H54 (cell line): ENCODE data around the gene LAMB3.
A peak's percentile ranks its signal among the peaks of the same experiment; 100 is the strongest.

Source experiments
- DNase-seq: peaks from one replicate; pipeline ENCODE4 v3.0.0; 2011; ENCODE audit warnings: low spot score, mixed read lengths; ENCODE audit not compliant: insufficient read length
- FAIRE-seq: peaks from 3 replicates; lab custom pipeline; 2011; peaks lifted over from hg19 to GRCh38; lab: Jason Lieb, UNC
- POLR2A ChIP-seq: IDR thresholded peaks from 2 replicates; pipeline ENCODE4 v1.6.1; 2011; ENCODE audit warnings: low read depth, mild to moderate bottlenecking, low read length

The LAMB3 gene

DNA sequence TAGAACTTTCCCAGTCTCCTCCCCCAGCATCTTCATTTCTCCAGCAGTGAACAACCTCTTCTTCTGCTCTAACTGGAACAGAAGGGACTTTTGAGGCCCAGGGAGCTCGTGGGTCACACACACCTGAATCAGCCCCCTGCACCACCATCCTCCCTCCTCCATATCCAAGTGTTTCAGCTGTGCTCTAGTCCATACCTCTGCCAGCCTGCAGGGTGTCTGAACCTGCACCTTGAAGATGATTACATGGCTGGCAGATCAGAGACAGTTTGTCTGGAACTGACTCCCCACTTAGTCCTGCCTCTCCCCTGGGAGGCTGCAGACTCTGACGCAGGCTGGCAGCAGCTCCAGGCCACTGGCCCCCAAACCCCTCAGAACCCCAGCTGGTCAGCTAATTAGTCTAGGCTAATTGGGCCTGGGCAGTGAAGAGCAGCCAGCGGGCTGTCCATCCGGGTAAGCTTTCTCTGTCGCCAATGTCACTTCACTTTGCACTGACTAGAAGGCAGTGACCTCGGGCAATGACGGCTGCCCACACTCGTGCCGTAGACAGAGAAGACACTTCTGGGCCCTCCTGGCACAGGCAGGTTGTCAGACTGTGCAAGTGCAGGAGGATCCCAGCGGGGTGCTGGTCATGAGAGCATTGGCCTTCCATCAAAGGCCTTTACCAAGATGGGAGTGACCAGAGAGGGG is 56.5 kb downstream of the LAMB3 start:
- FAIRE-seq = no peak
- no peak for TF ChIP-seq POLR2A
- no peak for DNase-seq

- no peak for TF ChIP-seq POLR2A
- FAIRE-seq (no peak), DNase-seq (no peak)
Observed at GRCh38 chr1:209595028-209595427, 57.2 kb downstream of the LAMB3 start.

DNA sequence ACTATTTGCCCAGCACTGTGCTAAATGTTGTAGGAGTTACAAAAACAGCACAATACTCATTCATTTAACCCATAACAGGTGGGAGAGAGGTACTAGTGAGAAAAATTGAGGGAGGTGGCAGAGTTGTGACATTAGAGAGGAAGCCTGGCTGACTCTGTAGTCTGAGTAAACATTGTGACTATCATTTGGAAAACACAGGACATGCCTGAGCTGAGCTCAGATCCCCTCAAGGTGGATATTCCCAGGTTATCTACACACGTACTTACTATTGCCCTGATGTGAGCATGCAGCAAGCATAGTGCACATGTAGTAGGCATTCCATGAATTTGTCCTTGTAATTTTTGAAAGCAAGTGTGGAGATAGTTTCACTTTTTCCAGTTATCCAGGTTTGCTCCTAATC is 57.8 kb downstream of the LAMB3 start:
- FAIRE-seq = no peak

DNA sequence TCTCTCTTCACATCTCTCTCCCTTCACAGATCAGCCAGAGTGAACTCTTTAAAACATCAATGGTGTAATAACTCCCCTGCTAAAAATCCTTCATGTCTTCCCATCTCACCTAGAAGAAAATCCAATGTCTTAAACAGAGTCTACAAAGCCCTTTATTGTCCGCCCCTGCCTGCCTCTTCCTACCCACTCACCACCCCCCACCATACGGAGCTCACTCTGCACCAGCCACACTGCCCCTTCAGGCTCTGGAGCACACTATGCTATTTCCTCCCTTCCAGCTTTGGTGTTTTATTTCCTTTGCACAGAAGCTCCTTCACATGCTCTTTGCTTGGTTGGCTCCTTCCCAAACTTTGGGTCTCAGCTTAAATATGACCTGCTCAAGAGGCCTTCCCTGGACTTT is 58.5 kb downstream of the LAMB3 start:
- DNase-seq (no peak), FAIRE-seq (no peak)
- TF ChIP-seq POLR2A = no peak

More for the DNA sequence above, 57.8 kb downstream of the LAMB3 start:
- no peak for TF ChIP-seq POLR2A
- DNase-seq = no peak

DNA sequence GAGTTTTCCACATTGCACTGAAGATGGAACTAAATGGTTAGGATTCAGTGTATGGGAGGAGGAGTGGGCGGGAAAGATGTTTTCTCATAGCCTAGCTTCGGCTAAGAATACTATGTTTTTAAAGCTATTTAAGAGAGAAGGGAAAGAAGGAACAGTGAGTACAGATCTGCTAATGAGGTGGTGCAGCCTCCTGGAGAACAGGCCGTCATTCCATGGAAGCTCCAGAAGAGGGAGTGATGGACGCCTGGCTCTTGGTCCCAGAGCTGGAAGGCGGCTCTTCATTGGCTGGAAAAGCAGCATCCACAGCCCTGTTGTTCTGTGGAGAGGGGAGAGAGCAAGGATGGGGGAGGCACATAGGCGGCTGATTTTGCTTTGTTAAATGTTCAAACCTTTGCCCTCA is 61.8 kb downstream of the LAMB3 start:
- no peak for TF ChIP-seq POLR2A
- DNase-seq = no peak
- no peak for FAIRE-seq

DNA sequence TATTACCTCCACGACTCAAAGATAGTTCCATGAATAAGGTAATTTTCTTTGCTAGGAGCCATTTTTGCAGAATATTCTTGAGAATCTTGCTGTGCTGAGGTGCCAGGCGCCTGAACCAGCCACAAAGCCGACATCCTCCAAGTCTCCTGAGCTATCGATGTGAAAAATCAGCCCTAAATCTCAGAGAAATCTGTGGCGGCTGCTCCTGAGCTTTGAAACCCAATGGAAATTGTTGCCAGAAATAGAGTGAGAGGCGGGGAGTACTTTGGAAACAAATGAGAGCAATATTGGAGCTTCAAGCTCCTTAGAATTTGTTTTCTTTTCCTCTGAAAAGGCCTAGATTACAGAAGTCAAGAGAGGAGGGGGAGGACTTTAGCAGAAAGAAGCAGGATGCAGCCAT is 62.4 kb downstream of the LAMB3 start:
- DNase-seq (no peak), FAIRE-seq (no peak)
- no peak for TF ChIP-seq POLR2A

DNA sequence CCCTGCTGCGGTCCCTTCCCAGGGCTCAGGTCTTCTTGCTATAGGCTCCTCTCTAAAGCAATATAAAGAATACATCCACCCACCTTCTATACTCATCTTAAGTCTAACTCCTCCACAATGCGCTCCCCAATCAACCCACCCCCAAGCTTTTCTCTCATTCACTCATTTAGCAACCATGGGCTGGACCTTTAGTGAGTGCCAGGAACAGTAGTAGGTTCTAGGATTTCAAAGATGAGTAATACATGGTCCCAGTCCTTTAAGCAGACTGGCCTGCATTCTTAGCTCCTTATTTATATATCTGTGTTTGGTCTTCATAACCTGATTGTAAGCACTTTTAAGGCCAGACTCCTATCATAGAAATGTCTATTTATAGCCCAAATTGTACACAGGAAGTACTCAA is 62.8 kb downstream of the LAMB3 start:
- no peak for FAIRE-seq
- TF ChIP-seq POLR2A = no peak

GRCh38 chr1:209587789-209588188 is 64.4 kb downstream of the LAMB3 start:
- no peak for TF ChIP-seq POLR2A
- DNase-seq (no peak), FAIRE-seq (no peak)

More for the DNA sequence above, 62.8 kb downstream of the LAMB3 start:
- DNase-seq = no peak

DNA sequence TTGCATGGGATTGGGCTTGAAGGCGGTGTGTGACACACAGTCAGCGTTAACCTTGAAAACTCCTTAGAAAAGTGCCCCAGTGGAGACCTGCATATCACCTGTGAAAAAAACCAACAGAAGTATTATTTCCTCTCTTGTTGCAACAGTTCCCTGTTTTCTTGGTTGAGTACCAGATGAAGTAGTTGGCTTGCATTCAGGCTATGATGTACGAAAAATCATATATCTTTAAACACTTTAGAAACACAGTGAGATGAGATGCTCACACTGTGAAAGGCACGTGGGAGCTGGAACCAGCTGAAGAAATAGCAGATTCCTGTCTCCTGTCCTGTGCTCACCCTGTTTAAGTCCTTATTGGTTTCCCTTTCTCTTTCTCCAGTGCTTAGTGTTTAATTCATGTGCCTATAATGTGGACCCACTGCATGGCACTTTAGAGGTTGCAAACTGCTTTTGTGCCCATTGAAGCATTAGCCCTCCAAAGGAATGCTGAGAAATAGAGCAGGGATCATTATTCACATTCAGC is 65.9 kb downstream of the LAMB3 start:
- FAIRE-seq (no peak), DNase-seq (no peak)
- no peak for TF ChIP-seq POLR2A

DNA sequence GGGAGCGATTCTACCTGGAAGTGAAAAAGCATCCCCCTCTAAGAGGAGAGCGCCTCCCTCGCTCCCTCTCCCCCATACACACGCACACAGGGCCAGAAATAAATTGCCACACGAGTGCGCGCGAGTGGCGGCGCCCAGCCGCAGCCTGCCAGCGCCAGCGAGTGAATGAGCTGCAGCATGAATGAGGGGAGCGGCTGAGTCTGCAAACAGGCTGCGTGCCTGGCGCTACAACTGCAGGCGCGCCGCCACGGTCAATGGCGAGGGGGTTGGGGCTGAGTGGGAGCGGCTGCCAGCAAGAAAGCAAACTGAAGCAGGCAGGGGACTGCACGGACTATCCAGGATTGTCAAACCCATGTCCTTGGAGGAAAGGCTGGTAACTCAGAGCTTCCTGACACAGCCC is 66.6 kb downstream of the LAMB3 start:
- DNase-seq (no peak), FAIRE-seq (no peak)

DNA sequence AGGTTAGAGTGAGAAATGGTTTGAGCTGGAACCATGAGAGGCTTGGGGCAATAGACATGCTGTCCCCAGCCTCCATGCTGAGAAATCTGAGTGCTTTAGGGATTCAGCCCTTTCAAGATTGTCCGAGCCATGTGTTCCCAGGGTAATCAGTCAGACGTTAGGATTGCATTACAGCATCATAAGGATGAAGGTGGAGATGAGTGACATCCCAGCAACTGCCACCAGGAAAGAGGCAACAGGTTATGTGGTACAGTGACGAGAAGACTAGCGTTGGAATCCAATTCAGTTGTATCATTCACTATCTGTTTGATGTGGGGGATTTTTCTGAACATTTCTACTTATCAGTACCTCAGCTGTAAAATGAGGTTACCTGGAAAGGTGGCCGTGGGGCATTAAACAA is 67.0 kb downstream of the LAMB3 start:
- FAIRE-seq (no peak), DNase-seq (no peak)

More for the DNA sequence above, 66.6 kb downstream of the LAMB3 start:
- no peak for TF ChIP-seq POLR2A

DNA sequence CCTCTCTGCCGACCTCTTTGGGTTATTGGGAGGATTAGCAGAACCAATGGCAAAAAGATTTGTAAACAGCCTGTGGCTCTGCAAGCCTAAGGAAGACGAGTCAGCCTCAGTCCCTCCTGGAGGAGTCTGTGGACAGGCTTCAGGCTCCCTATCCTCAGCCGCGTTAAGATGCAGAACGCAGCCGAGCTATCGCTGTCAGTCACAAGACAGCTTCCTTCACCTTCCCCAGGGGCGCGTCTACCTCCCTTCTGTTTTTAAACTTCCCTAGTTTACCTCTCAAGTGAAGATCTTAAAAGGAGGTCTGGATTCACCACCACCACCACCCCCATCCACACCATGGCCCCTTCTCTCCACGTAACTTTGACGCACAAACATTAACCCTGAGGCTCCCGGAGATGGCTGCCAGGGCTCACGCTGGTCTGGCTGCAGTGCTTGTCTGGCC is 68.0 kb downstream of the LAMB3 start:
- no peak for FAIRE-seq
- TF ChIP-seq POLR2A = no peak
- no peak for DNase-seq

More for the DNA sequence above, 67.0 kb downstream of the LAMB3 start:
- TF ChIP-seq POLR2A = no peak

- DNase-seq (peak; percentile 69), FAIRE-seq (no peak)
- no peak for TF ChIP-seq POLR2A
Observed at GRCh38 chr1:209583408-209583807, 68.8 kb downstream of the LAMB3 start, which contains the start of gene CAMK1G. TSS of gene CAMK1G (plus strand) at chr1:209583714. CDS start at chr1:209594984, 11,270 bp downstream.

DNA sequence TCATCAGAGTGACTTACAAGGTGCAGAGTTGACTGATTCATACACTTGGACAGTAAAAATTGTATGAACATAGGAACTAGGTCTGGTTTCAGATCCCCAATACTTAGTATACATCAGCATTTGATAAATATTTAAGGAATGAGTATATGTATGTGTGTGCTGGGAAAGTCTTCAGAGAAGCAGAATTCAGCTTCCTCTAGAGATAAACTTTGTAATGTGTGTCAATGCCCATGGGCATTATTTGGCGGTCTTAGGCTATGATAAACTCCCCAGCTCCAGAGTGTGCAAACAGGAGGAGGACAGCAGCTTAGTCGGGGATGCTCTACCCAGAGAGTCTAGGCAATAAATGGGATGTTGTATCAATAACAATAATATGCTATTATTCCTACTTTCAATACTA is 71.6 kb downstream of the LAMB3 start:
- no peak for TF ChIP-seq POLR2A
- DNase-seq (no peak), FAIRE-seq (no peak)

- no peak for TF ChIP-seq POLR2A
- FAIRE-seq (no peak), DNase-seq (no peak)
Observed at GRCh38 chr1:209577346-209577745, 74.9 kb downstream of the LAMB3 start.
